ENCODE data around the gene MXRA7. TPM values are rescaled to one million over a fixed set of nuclear protein-coding genes. Genes with fewer than 3 reads are reported as not detected.

Gene MXRA7
- total and polyA plus RNA-seq, 2 donors (not counting 3 experiments of a cell fraction or from before 2014, with no cell fraction given): 49.5 to 95.8 TPM

GRCh38 chr17:76725580-76726230, 14.9 kb upstream of the MXRA7 start:
- intact Hi-C loops (cut with micrococcal nuclease): loop anchor here (1.0 kb wide), 2 partner anchors 12 to 14 kb away; partner anchors contain the start of gene SRSF2
- FAIRE-seq (no peak), DNase-seq (ENCODE audit: low read depth, low spot score) (peak; percentile 59)
- peak overlapping the region; percentile 90 for H3K9ac ChIP-seq (replicated peaks; ENCODE audit: extremely low read depth, insufficient read depth, low read length)
- H3K27ac ChIP-seq (ENCODE audit: insufficient read depth, low read depth, low read length): peak overlapping the region; percentile 72
- H3K79me2 ChIP-seq (ENCODE audit: control insufficient read depth, insufficient read depth, low read length): peaks cover 61% of the 10 kb centered on the region
- ChIA-PET POLR2A (interaction anchor here (0.7 to 1.0 kb wide), 3 partner anchors 10 to 12 kb away, joined by 3 to 6 read pairs (median 4); partner anchors contain the start of gene MFSD11), CTCF (interaction anchor here (0.7 to 3.2 kb wide), 7 partner anchors 11 to 502 kb away, joined by 3 to 22 read pairs (median 4); partner anchors contain the start of genes MFSD11 and SRSF2)
- no peaks in the 10 kb centered on the region for H3K9me1 ChIP-seq (replicated peaks; ENCODE audit: control insufficient read depth, extremely low read depth, insufficient read depth, low read length)
- BruUV-seq (replicated peaks): no TSS peak
- no peaks in the 10 kb centered on the region for H3K27me3 ChIP-seq (ENCODE audit: control insufficient read depth in 2 of 2, insufficient read depth in 2 of 2, low read length in 2 of 2)
- no peaks in the 10 kb centered on the region for H4K20me1 ChIP-seq (replicated peaks; ENCODE audit: control insufficient read depth, extremely low read depth, insufficient read depth, low read length)
- H2AFZ ChIP-seq (ENCODE audit: low read depth, low read length): peak overlapping the region; percentile 56
- H3K9me3 ChIP-seq (replicated peaks; ENCODE audit: control insufficient read depth, insufficient read depth, low read length): no peaks in the 10 kb centered on the region
- H3K4me1 ChIP-seq (ENCODE audit: control insufficient read depth, extremely low read depth, insufficient read depth, low read length): peaks cover 18% of the 10 kb centered on the region
- no peak for TF ChIP-seq MYC (IDR thresholded peaks at IDR 0.05; ENCODE audit: low read depth, low read length)
- TF ChIP-seq CTCF (IDR thresholded peaks at IDR 0.05; ENCODE audit: extremely low read depth in 1 of 2, insufficient read depth in 1 of 2, low read depth in 1 of 2, low read length in 2 of 2): no peak
- TF ChIP-seq POLR2AphosphoS5 (IDR thresholded peaks at IDR 0.05; ENCODE audit: insufficient read depth, low read depth, low read length): no peak
- TF ChIP-seq POLR2A (IDR thresholded peaks at IDR 0.05; ENCODE audit: low read depth, low read length): no peak
- TF ChIP-seq FOS (IDR thresholded peaks at IDR 0.05; ENCODE audit: borderline replicate concordance, insufficient read depth, low read length): no peak
- dilution Hi-C loops (cut with MboI; ENCODE audit: extremely low pct_ligation_motif_present, low sequenced_read_pairs): no loop called here
- peak overlapping the region; percentile 66 to 99 (median 90) for H3K4me3 ChIP-seq (replicated peaks in 1 of 3; ENCODE audit: insufficient read depth in 1 of 3, low read depth in 1 of 3, low read length in 3 of 3)
- peak overlapping the region; percentile 71 for H3K4me2 ChIP-seq (ENCODE audit: insufficient read depth, low read length)
- H3K36me3 ChIP-seq (ENCODE audit: control insufficient read depth in 2 of 2, extremely low read depth in 1 of 2, insufficient read depth in 2 of 2, low read length in 2 of 2): peaks cover 11 to 20% of the 10 kb centered on the region in 2 experiments
